ENCODE measurements around the gene PHF20.
"Not testable (repeated sequence)": the region's sequence is repeated elsewhere in the genome, so short reads cannot be mapped to it uniquely, and the experiment has no call there.

PHF20 gene

GRCh38 chr20:35771689-35772562 lies at the start of gene PHF20:
TSS of gene PHF20 (plus strand) at chr20:35772015. CDS start at chr20:35801523, 29,508 bp downstream.
- DNase-seq (ENCODE audit: low read depth), result peak; percentile 91

DNA sequence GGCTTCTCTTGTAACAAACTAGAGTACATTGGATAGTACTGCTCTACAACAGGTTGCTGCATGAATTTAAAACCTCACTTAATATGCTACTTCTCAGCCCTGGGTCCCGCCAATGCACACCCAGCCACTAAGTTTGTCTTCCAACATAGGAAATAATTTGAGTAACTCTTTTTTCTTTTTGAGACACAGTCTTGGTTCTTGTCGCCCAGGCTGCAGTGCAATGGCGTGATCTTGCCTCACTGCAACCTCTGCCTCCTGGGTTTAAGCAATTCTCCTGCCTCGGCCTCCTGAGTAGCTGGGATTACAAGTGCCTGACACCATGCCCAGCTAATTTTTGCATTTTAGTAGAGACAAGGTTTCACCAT lies 48.6 kb upstream of the PHF20 start:
- not testable (repeated sequence) for DNase-seq (ENCODE audit: low read depth)

- DNase-seq (ENCODE audit: low read depth), result not testable (repeated sequence)
Measured at GRCh38 chr20:35723652-35724320, 48.0 kb upstream of the PHF20 start.

DNA sequence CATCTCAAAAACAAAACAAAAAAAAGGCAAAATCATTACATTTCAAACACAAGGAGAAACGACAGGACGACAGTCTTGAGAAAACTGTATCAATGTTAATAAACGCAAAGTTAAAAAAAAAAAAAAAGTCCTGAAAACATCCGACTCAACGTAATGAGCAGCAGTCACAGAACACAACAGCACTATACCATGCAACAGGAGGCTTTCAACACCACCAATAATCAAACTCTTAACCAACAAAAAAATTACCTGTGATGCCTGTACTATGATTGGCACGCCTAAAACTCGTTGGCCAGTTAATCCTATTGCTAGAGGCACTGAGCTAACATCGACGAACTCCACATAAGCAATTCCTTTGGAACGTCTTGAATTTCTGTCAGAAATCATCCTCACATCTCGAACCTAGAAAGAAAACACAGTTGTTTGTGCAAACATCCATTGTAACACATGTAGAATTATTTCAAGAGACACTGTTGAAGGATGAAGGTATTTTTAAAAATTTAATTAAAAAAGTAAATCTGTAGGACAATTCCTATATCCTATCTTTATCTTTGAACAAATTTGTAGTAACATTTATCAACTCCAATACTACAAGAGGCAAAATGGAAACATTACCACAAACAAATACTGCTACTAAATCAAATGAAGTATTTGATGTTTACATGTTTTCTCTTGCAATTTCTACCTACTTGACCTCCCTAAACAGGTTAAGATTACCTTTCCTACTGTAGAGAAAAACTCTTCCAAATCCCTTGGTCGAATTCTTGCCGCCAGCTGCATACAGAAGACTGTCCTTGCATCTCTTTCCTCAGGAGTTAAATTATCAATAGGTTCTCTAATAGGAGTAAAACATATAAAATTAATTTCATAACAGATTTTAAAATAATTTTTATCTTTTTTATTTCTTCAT lies 47.2 kb upstream of the PHF20 start:
- DNase-seq (ENCODE audit: low read depth), result no peak

- no peak for DNase-seq (ENCODE audit: low read depth)
Measured at GRCh38 chr20:35726842-35727711, 44.7 kb upstream of the PHF20 start.

DNA sequence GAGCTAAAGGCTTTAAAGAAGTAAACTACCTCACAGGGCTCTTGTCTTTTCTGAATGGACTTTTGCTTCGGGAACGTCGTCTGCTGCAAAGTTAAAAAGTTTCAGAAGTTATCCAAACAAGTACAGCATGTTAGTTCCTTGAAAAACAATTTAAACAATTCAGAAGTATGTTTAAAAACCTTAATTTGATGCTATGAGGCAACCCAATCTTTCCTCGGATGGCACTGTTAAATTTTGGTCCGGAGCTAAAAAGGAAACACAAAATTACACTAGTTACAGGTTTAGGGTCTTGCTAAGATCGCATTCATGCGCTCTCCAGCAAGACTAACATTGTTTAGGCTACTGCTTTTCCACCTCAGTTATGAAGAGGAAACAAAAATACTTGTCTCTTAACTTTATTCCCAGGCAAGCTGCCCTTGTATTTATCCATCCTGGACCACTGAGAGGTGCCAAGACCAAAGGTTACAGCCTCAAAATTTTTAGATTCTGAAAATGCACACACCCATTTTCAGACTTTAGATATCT lies 42.5 kb upstream of the PHF20 start:
- DNase-seq (ENCODE audit: low read depth), result no peak

GRCh38 chr20:35729836-35730582 lies 41.8 kb upstream of the PHF20 start:
- no peak for DNase-seq (ENCODE audit: low read depth)

DNA sequence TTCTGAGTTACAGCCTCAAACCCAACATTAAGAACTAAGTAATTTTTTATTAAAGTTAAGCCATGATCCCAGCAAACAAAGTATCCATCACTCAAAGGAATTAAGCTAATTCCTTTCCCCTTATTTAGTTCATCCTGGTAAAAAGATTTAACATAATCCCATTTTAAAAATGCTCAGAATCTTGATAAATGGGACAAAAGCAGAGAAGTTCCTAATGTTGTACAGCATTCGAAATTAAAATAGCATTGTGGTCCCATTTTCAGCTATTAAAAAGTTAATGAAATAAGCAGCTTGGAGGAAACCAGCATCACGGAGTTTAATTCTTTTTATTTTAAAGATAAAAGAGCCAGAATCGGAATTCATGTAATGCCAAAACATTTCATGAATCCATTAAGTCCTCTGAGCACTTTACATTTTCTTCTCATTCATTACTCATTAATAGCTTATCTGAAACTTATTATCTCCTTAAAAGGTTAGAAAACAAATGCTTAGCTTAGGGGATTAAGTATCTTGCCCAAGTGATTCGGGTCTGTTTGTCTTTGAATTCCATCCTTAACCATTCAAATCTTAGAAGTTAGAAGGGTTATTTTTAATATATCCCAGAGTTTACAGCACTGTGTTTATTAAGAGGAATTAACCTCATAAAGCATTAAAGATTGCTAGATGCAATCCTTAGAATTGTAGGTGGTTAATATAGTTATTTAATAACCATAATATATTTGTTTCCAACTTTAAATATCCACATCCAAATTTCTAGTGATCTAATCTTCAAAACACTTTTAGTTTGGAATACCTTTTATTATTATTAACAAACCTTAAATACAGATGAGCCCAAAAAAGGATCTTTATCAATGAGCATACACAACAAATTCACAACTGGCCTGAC lies 41.0 kb upstream of the PHF20 start:
- DNase-seq (ENCODE audit: low read depth), result no peak

DNA sequence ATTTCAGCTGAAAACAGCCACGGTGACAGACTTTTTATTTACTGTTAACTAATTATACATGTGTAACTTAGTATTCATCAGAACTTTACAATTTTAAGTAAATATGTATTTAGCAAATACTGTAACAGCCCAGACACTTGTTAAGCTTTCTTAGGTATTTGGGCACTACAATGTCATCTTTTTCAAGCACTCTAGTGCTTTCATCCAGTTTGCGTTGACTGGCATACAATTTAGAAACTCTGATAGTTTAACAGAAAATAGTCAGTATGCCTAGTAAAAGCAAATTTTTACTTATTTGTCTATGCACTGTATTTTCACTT lies 40.4 kb upstream of the PHF20 start:
- DNase-seq (ENCODE audit: low read depth), result no peak

GRCh38 chr20:35731862-35732643 lies 39.8 kb upstream of the PHF20 start:
- no peak for DNase-seq (ENCODE audit: low read depth)

GRCh38 chr20:35732644-35732982 lies 39.2 kb upstream of the PHF20 start:
- DNase-seq (ENCODE audit: low read depth), result no peak

DNA sequence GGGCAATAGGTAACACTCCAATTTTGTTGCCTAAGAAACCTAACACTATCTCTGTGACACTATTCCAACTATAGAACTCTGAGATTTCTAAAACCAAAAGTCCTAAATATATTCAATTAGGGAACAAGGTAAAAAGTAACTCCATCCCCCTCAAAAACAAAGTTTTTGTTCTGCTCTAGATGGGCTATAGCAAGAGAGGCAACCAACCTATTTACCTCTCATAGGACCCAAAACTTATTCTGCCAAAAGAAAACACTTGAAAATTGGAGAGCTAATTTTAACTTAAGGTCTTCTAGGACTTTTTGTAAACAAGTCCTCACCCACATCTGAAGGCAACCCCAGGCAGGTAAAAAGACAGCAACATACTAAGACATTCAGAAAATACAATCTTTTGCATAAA lies 37.4 kb upstream of the PHF20 start:
- no peak for DNase-seq (ENCODE audit: low read depth)

- DNase-seq (ENCODE audit: low read depth), result no peak
Measured at GRCh38 chr20:35734777-35735649, 36.8 kb upstream of the PHF20 start.

GRCh38 chr20:35735826-35736470 lies 35.9 kb upstream of the PHF20 start:
- DNase-seq (ENCODE audit: low read depth), result no peak

GRCh38 chr20:35737865-35738333 lies 33.9 kb upstream of the PHF20 start:
- DNase-seq (ENCODE audit: low read depth), result no peak

GRCh38 chr20:35738410-35739179 lies 33.2 kb upstream of the PHF20 start:
- DNase-seq (ENCODE audit: low read depth), result no peak

Measured in GM04504 (cell line).